Measurements from ENCODE around the gene DIAPH2.

Gene DIAPH2

GRCh38 chrX:97330151-97330550 is 645.5 kb downstream of the DIAPH2 start (continued):
- no peak for TF ChIP-seq POU6F1 (CRISPR knock-in tag; IDR thresholded peaks at IDR 0.05; ENCODE audit: borderline replicate concordance, low read depth)

GRCh38 chrX:97332963-97333362 is 648.3 kb downstream of the DIAPH2 start:
- ATAC-seq: no peak
- no peak for TF ChIP-seq ZFP30 (CRISPR knock-in tag; IDR thresholded peaks at IDR 0.05)
- no peak for TF ChIP-seq RARB (CRISPR knock-in tag; IDR thresholded peaks at IDR 0.05)
- TF ChIP-seq ESRRG (CRISPR knock-in tag; IDR thresholded peaks at IDR 0.05): no peak
- TF ChIP-seq ZNF565 (CRISPR knock-in tag; conservative IDR thresholded peaks at IDR 0.05; ENCODE audit: low read depth): no peak
- TF ChIP-seq ZFP3 (CRISPR knock-in tag; IDR thresholded peaks at IDR 0.05): no peak
- no peak for TF ChIP-seq TSHZ2 (CRISPR knock-in tag; IDR thresholded peaks at IDR 0.05)
- TF ChIP-seq CREB5 (CRISPR knock-in tag; IDR thresholded peaks at IDR 0.05; ENCODE audit: low read depth): no peak
- TF ChIP-seq ZNF8 (CRISPR knock-in tag; IDR thresholded peaks at IDR 0.05): no peak
- TF ChIP-seq ARNTL (CRISPR knock-in tag; IDR thresholded peaks at IDR 0.05; ENCODE audit: borderline replicate concordance, low read depth): no peak
- TF ChIP-seq ZC3H10 (CRISPR knock-in tag; IDR thresholded peaks at IDR 0.05): no peak

- ATAC-seq: no peak
- TF ChIP-seq BACH2 (CRISPR knock-in tag; IDR thresholded peaks at IDR 0.05; ENCODE audit: borderline replicate concordance) (no peak), ZFP30 (CRISPR knock-in tag; IDR thresholded peaks at IDR 0.05) (no peak), TCF4 (CRISPR knock-in tag; IDR thresholded peaks at IDR 0.05; ENCODE audit: borderline replicate concordance) (no peak), CREB5 (CRISPR knock-in tag; IDR thresholded peaks at IDR 0.05; ENCODE audit: low read depth) (no peak), POU6F1 (CRISPR knock-in tag; IDR thresholded peaks at IDR 0.05; ENCODE audit: borderline replicate concordance, low read depth) (no peak), PPARA (CRISPR knock-in tag; IDR thresholded peaks at IDR 0.05; ENCODE audit: borderline replicate concordance) (no peak), CSDC2 (CRISPR knock-in tag; IDR thresholded peaks at IDR 0.05) (no peak), PATZ1 (CRISPR knock-in tag; IDR thresholded peaks at IDR 0.05; ENCODE audit: borderline replicate concordance) (no peak), ISL1 (CRISPR knock-in tag; IDR thresholded peaks at IDR 0.05) (no peak), ZC3H10 (CRISPR knock-in tag; IDR thresholded peaks at IDR 0.05) (no peak), RARB (CRISPR knock-in tag; IDR thresholded peaks at IDR 0.05) (no peak), ZFP3 (CRISPR knock-in tag; IDR thresholded peaks at IDR 0.05) (no peak), TSHZ2 (CRISPR knock-in tag; IDR thresholded peaks at IDR 0.05) (no peak), ARNTL (CRISPR knock-in tag; IDR thresholded peaks at IDR 0.05; ENCODE audit: borderline replicate concordance, low read depth) (no peak), ESRRG (CRISPR knock-in tag; IDR thresholded peaks at IDR 0.05) (no peak), SNAI2 (CRISPR knock-in tag; IDR thresholded peaks at IDR 0.05) (no peak), OSR1 (CRISPR knock-in tag; IDR thresholded peaks at IDR 0.05) (no peak)
These were observed 650.2 kb downstream of the DIAPH2 start for GRCh38 chrX:97334850-97335249.
